ENCODE results near the gene POU2F1. TPM values are rescaled to one million over a fixed set of nuclear protein-coding genes. Genes with fewer than 3 reads are reported as not detected.

Gene POU2F1
- total RNA-seq, 1 experiment from 2014 or later: 29.6 TPM

- intact Hi-C loops (cut with micrococcal nuclease; ENCODE audit: unreplicated experiment): no loop called here
- ChIA-PET CTCF (no interaction called here), POLR2A (no interaction called here)
- no peak overlapping the region for H3K4me3 ChIP-seq (ENCODE audit: low read depth, low read length)
- TF ChIP-seq CTCF (IDR thresholded peaks at IDR 0.05; ENCODE audit: insufficient read depth in 1 of 2, low read depth in 1 of 2, low read length in 1 of 2, severe bottlenecking in 1 of 2, unreplicated experiment in 1 of 2): no peak
- no peaks in the 10 kb centered on the region for H3K27me3 ChIP-seq (replicated peaks; ENCODE audit: control insufficient read depth, insufficient read depth, low read length)
- Mint-ChIP-seq H3K36me3 (ENCODE audit: insufficient read depth, unreplicated experiment) (no peaks in the 10 kb centered on the region), H3K4me3 (ENCODE audit: unreplicated experiment) (no peak overlapping the region), H3K27ac (ENCODE audit: unreplicated experiment) (no peak overlapping the region), H3K27me3 (ENCODE audit: insufficient read depth, unreplicated experiment) (no peaks in the 10 kb centered on the region), H3K9me3 (ENCODE audit: unreplicated experiment) (peaks cover 9% of the 10 kb centered on the region), H3K4me1 (ENCODE audit: low read depth, unreplicated experiment) (no peaks in the 10 kb centered on the region)
- H3K36me3 ChIP-seq (ENCODE audit: control insufficient read depth, insufficient read depth, low read length): no peaks in the 10 kb centered on the region
- no peak for DNase-seq
- no peaks in the 10 kb centered on the region for H3K9me3 ChIP-seq
- no TSS peak for BruUV-seq (replicated peaks)
- H3K4me1 ChIP-seq: no peaks in the 10 kb centered on the region
These were observed 213.6 kb downstream of the POU2F1 start for GRCh38 chr1:167434306-167434705.

GRCh38 chr1:167435484-167435883 is 214.8 kb downstream of the POU2F1 start:
- H3K36me3 ChIP-seq (ENCODE audit: control insufficient read depth, insufficient read depth, low read length): no peaks in the 10 kb centered on the region
- no peak overlapping the region for H3K4me3 ChIP-seq (ENCODE audit: low read depth, low read length)
- Mint-ChIP-seq H3K9me3 (ENCODE audit: unreplicated experiment) (peaks cover 9% of the 10 kb centered on the region), H3K27ac (ENCODE audit: unreplicated experiment) (no peak overlapping the region), H3K4me3 (ENCODE audit: unreplicated experiment) (no peak overlapping the region), H3K4me1 (ENCODE audit: low read depth, unreplicated experiment) (no peaks in the 10 kb centered on the region), H3K36me3 (ENCODE audit: insufficient read depth, unreplicated experiment) (no peaks in the 10 kb centered on the region), H3K27me3 (ENCODE audit: insufficient read depth, unreplicated experiment) (no peaks in the 10 kb centered on the region)
- ChIA-PET CTCF (no interaction called here), POLR2A (no interaction called here)
- no peak for DNase-seq
- no peaks in the 10 kb centered on the region for H3K27me3 ChIP-seq (replicated peaks; ENCODE audit: control insufficient read depth, insufficient read depth, low read length)
- intact Hi-C loops (cut with micrococcal nuclease; ENCODE audit: unreplicated experiment): loop anchor here (5.0 kb wide), 1 partner anchor 533 kb away; no protein-coding TSS in a partner anchor
- H3K9me3 ChIP-seq: no peaks in the 10 kb centered on the region
- BruUV-seq (replicated peaks): no TSS peak
- no peak for TF ChIP-seq CTCF (IDR thresholded peaks at IDR 0.05; ENCODE audit: insufficient read depth in 1 of 2, low read depth in 1 of 2, low read length in 1 of 2, severe bottlenecking in 1 of 2, unreplicated experiment in 1 of 2)
- no peaks in the 10 kb centered on the region for H3K4me1 ChIP-seq

- no TSS peak for BruUV-seq (replicated peaks)
- no peak for DNase-seq
- ChIA-PET CTCF (interaction anchor here (0.5 to 0.6 kb wide), 3 partner anchors 130 to 556 kb away, joined by 3 to 7 read pairs (median 4); no protein-coding TSS in a partner anchor), POLR2A (no interaction called here)
- no peaks in the 10 kb centered on the region for H3K36me3 ChIP-seq (ENCODE audit: control insufficient read depth, insufficient read depth, low read length)
- Mint-ChIP-seq H3K36me3 (ENCODE audit: insufficient read depth, unreplicated experiment) (no peaks in the 10 kb centered on the region), H3K4me3 (ENCODE audit: unreplicated experiment) (no peak overlapping the region), H3K27ac (ENCODE audit: unreplicated experiment) (no peak overlapping the region), H3K4me1 (ENCODE audit: low read depth, unreplicated experiment) (no peaks in the 10 kb centered on the region), H3K27me3 (ENCODE audit: insufficient read depth, unreplicated experiment) (no peaks in the 10 kb centered on the region), H3K9me3 (ENCODE audit: unreplicated experiment) (peaks cover 9% of the 10 kb centered on the region)
- no peaks in the 10 kb centered on the region for H3K4me1 ChIP-seq
- no peak for TF ChIP-seq CTCF (IDR thresholded peaks at IDR 0.05; ENCODE audit: insufficient read depth in 1 of 2, low read depth in 1 of 2, low read length in 1 of 2, severe bottlenecking in 1 of 2, unreplicated experiment in 1 of 2)
- H3K9me3 ChIP-seq: no peaks in the 10 kb centered on the region
- intact Hi-C loops (cut with micrococcal nuclease; ENCODE audit: unreplicated experiment): loop anchor here (5.0 kb wide), 1 partner anchor 536 kb away; no protein-coding TSS in a partner anchor
- H3K4me3 ChIP-seq (ENCODE audit: low read depth, low read length): no peak overlapping the region
- H3K27me3 ChIP-seq (replicated peaks; ENCODE audit: control insufficient read depth, insufficient read depth, low read length): no peaks in the 10 kb centered on the region
These were observed 217.8 kb downstream of the POU2F1 start for GRCh38 chr1:167438171-167439138.

All from Caco-2 (cell line).